H1 (cell line): ENCODE results near the gene CDC42BPB. TPM values are rescaled to one million over a fixed set of nuclear protein-coding genes. Genes with fewer than 3 reads are reported as not detected.

Experiments
- CTCF ChIA-PET: fragments of 300-600 bp; sonication (Branson Sonifier 250); formaldehyde crosslinking; loops from one replicate; lab custom pipeline; 2021; ENCODE audit not compliant: partially characterized antibody; lab: Charles Lee
- POLR2A ChIA-PET: fragments of 300-600 bp; sonication (Branson Sonifier 250); formaldehyde crosslinking; loops from one replicate; lab custom pipeline; 2021; ENCODE audit warnings: inconsistent platforms; ENCODE audit not compliant: partially characterized antibody; lab: Charles Lee
- DNase-seq, 2 experiments: peaks; one replicate each; pipeline versions ENCODE4 v3.0.0 to v3.0.0-alpha.2; 2010 to 2022; ENCODE audit warnings: low spot score in 2 of 2, low read depth in 1 of 2, mixed read lengths in 1 of 2
- FAIRE-seq: peaks from 2 replicates; lab custom pipeline; 2011; peaks lifted over from hg19 to GRCh38; lab: Jason Lieb, UNC
- H2AFZ ChIP-seq: 2 replicates; pipeline ENCODE4 v1.8.1; 2012; ENCODE audit warnings: low read length, inconsistent platforms
- H2AK5ac ChIP-seq: 2 replicates; pipeline ENCODE4 v1.6.1; 2013; ENCODE audit warnings: low read depth, low read length
- H2BK120ac ChIP-seq: replicated peaks from 2 replicates; pipeline ENCODE3; 2013; ENCODE audit warnings: low read depth, low read length, inconsistent platforms
- H2BK12ac ChIP-seq: 2 replicates; pipeline ENCODE4 v1.6.1; 2013; ENCODE audit warnings: low read depth, low read length
- H2BK15ac ChIP-seq: 2 replicates; pipeline ENCODE4 v1.6.1; 2013; ENCODE audit warnings: low read length
- H2BK20ac ChIP-seq: 2 replicates; pipeline ENCODE4 v1.6.1; 2013; ENCODE audit warnings: low read length
- H2BK5ac ChIP-seq: 2 replicates; pipeline ENCODE4 v1.6.1; 2013; ENCODE audit warnings: low read depth, low read length
- H3K14ac ChIP-seq: 2 replicates; pipeline ENCODE4 v1.6.1; 2013; ENCODE audit warnings: inconsistent platforms; ENCODE audit not compliant: insufficient read length
- H3K18ac ChIP-seq: 2 replicates; pipeline ENCODE4 v1.6.1; 2013; ENCODE audit warnings: low read length; ENCODE audit errors: extremely low read depth
- H3K23ac ChIP-seq: 2 replicates; pipeline ENCODE4 v1.6.1; 2013; ENCODE audit warnings: inconsistent platforms; ENCODE audit not compliant: insufficient read length
- H3K23me2 ChIP-seq: 2 replicates; pipeline ENCODE4 v1.6.1; 2013; ENCODE audit warnings: low read depth, low read length
- H3K27ac ChIP-seq: 2 replicates; pipeline ENCODE4 v1.6.1; 2011; ENCODE audit warnings: low read depth, low read length, inconsistent platforms
- H3K27me3 ChIP-seq, 4 experiments: replicated peaks in 1 of 4; 1 replicate in 1 of 4; 2 replicates in 3 of 4; pipeline versions ENCODE4 v1.6.1 to v1.8.1; 2011 to 2013; ENCODE audit warnings: low read length in 3 of 4, mild to moderate bottlenecking in 3 of 4, inconsistent platforms in 2 of 4, mixed read lengths in 2 of 4, moderate library complexity in 1 of 4; ENCODE audit not compliant: control insufficient read depth in 3 of 4, insufficient read depth in 3 of 4; ENCODE audit errors: extremely low read depth in 1 of 4
- H3K36me3 ChIP-seq, 4 experiments: 2 replicates each; pipeline versions ENCODE4 v1.6.1 to v1.8.1; 2011 to 2013; ENCODE audit warnings: mild to moderate bottlenecking in 4 of 4, low read length in 3 of 4, moderate library complexity in 2 of 4, control low read depth in 1 of 4, inconsistent platforms in 1 of 4; ENCODE audit not compliant: insufficient read depth in 4 of 4, control insufficient read depth in 2 of 4
- H3K4ac ChIP-seq: replicated peaks from 2 replicates; pipeline ENCODE3; 2013; ENCODE audit warnings: low read length, low read depth, mixed read lengths, inconsistent platforms; ENCODE audit not compliant: insufficient read length
- H3K4me1 ChIP-seq, 4 experiments: replicated peaks in 1 of 4; 1 replicate in 1 of 4; 2 replicates in 3 of 4; pipeline versions ENCODE4 v1.6.1 to v1.8.1; 2011 to 2013; ENCODE audit warnings: low read length in 3 of 4, inconsistent platforms in 2 of 4, mixed read lengths in 1 of 4; ENCODE audit not compliant: insufficient read depth in 4 of 4, control insufficient read depth in 3 of 4
- H3K4me2 ChIP-seq, 2 experiments: 2 replicates each; pipeline versions ENCODE4 v1.6.1 to v1.8.1; 2011 to 2013; ENCODE audit warnings: low read depth in 2 of 2, low read length in 2 of 2, control low read depth in 1 of 2, inconsistent platforms in 1 of 2, mild to moderate bottlenecking in 1 of 2; ENCODE audit not compliant: insufficient read depth in 1 of 2
- H3K4me3 ChIP-seq, 4 experiments: fragments of 200-600, 300-600 bp in 1 of 4; sonication (generic), shearing (Covaris generic), sonication (Bioruptor Twin) in 1 of 4; 2 replicates each; pipeline versions ENCODE4 v1.5.1 to v1.8.1; 2011 to 2016; ENCODE audit warnings: low read length in 4 of 4, low read depth in 3 of 4, control low read depth in 2 of 4, inconsistent platforms in 2 of 4, mild to moderate bottlenecking in 2 of 4, mixed read lengths in 1 of 4, moderate library complexity in 1 of 4; ENCODE audit not compliant: insufficient read depth in 2 of 4; ENCODE audit errors: extremely low read depth in 1 of 4
- H3K56ac ChIP-seq: replicated peaks from 2 replicates; pipeline ENCODE3; 2013; ENCODE audit warnings: low read depth, mild to moderate bottlenecking, mixed read lengths, low read length, inconsistent platforms; ENCODE audit not compliant: insufficient read length
- H3K79me1 ChIP-seq: 2 replicates; pipeline ENCODE4 v1.6.1; 2013; ENCODE audit warnings: low read depth, low read length, control low read depth
- H3K79me2 ChIP-seq, 2 experiments: 2 replicates each; pipeline versions ENCODE4 v1.6.1 to v1.8.1; 2012 to 2013; ENCODE audit warnings: low read length in 2 of 2, mild to moderate bottlenecking in 2 of 2, inconsistent platforms in 1 of 2; ENCODE audit not compliant: insufficient read depth in 2 of 2, control insufficient read depth in 1 of 2
- H3K9ac ChIP-seq, 4 experiments: replicated peaks in 1 of 4; 1 replicate in 1 of 4; 2 replicates in 3 of 4; pipeline versions ENCODE4 v1.6.1 to v1.8.1; 2011 to 2013; ENCODE audit warnings: low read depth in 3 of 4, low read length in 3 of 4, control low read depth in 2 of 4, mild to moderate bottlenecking in 2 of 4, moderate library complexity in 2 of 4, inconsistent platforms in 1 of 4; ENCODE audit errors: extremely low read depth in 1 of 4
- H3K9me3 ChIP-seq, 2 experiments: 2 replicates each; pipeline versions ENCODE4 v1.6.1 to v1.8.1; 2012 to 2013; ENCODE audit warnings: mild to moderate bottlenecking in 2 of 2, moderate library complexity in 2 of 2, control low read depth in 1 of 2, inconsistent platforms in 1 of 2, low read depth in 1 of 2, low read length in 1 of 2, mixed read lengths in 1 of 2; ENCODE audit not compliant: insufficient read depth in 2 of 2
- H4K20me1 ChIP-seq, 2 experiments: replicated peaks in 1 of 2; 2 replicates each; pipeline versions ENCODE3 to v1.8.1; 2011 to 2013; ENCODE audit warnings: inconsistent platforms in 2 of 2, low read length in 2 of 2, mild to moderate bottlenecking in 1 of 2; ENCODE audit not compliant: insufficient read depth in 2 of 2, control insufficient read depth in 1 of 2
- H4K5ac ChIP-seq: 2 replicates; pipeline ENCODE4 v1.6.1; 2013; ENCODE audit warnings: low read length, low read depth, mixed read lengths, inconsistent platforms; ENCODE audit not compliant: insufficient read length
- H4K8ac ChIP-seq: 2 replicates; pipeline ENCODE4 v1.8.0; 2013; ENCODE audit warnings: mild to moderate bottlenecking, moderate library complexity, low read length, inconsistent platforms; ENCODE audit not compliant: insufficient read depth; ENCODE audit errors: extremely low read depth
- H4K91ac ChIP-seq: replicated peaks from 2 replicates; pipeline ENCODE3; 2013; ENCODE audit warnings: low read length, mixed read lengths, inconsistent platforms; ENCODE audit not compliant: insufficient read length
- CREB1 ChIP-seq: IDR thresholded peaks from 2 replicates; pipeline ENCODE4 v1.6.1; 2012; ENCODE audit warnings: inconsistent platforms
- EZH2 ChIP-seq: fragments of 200-600 bp; sonication (generic); IDR thresholded peaks from 2 replicates; pipeline ENCODE4 v1.7.1; 2012; ENCODE audit warnings: low read depth, mild to moderate bottlenecking, moderate library complexity, low read length, inconsistent platforms; ENCODE audit not compliant: severe bottlenecking
- KDM1A ChIP-seq: fragments of 200-600, 300-600 bp; sonication (generic); IDR thresholded peaks from 2 replicates; pipeline ENCODE4 v1.7.1; 2016; ENCODE audit warnings: mild to moderate bottlenecking, low read length, borderline replicate concordance
- MAFK ChIP-seq: IDR thresholded peaks from 2 replicates; pipeline ENCODE4 v1.6.1; 2012; ENCODE audit warnings: low read depth, mild to moderate bottlenecking, improper control_type of control experiment, low read length
- MAX ChIP-seq: IDR thresholded peaks from 2 replicates; pipeline ENCODE4 v1.6.1; 2012; ENCODE audit warnings: inconsistent platforms
- NANOG ChIP-seq: IDR thresholded peaks from 2 replicates; pipeline ENCODE4 v1.6.1; 2011; ENCODE audit warnings: low read length, low read depth, mild to moderate bottlenecking, inconsistent platforms; ENCODE audit not compliant: insufficient read depth, poor library complexity, severe bottlenecking
- PHF8 ChIP-seq: fragments of 200-600 bp; sonication (generic); conservative IDR thresholded peaks from 2 replicates; pipeline ENCODE4 v1.7.1; 2012; ENCODE audit warnings: low read depth, mild to moderate bottlenecking, inconsistent platforms, low read length, moderate library complexity
- TCF12 ChIP-seq: IDR thresholded peaks from 2 replicates; pipeline ENCODE4 v1.6.1; 2011; ENCODE audit warnings: low read depth, mild to moderate bottlenecking, low read length
- USF2 ChIP-seq: IDR thresholded peaks from 2 replicates; pipeline ENCODE4 v1.6.1; 2011; ENCODE audit warnings: low read length, improper control_type of control experiment
- WGBS, 2 experiments: shearing (Covaris generic) in 1 of 2; methylation state at CpG; one replicate each; pipeline versions ENCODE4 v1.1.6 to v1.1.7; 2013 to 2015; ENCODE audit warnings: low lambda C conversion rate in 2 of 2, mixed read lengths in 2 of 2, inconsistent platforms in 1 of 2, low coverage in 1 of 2, missing lambda C conversion rate in 1 of 2; ENCODE audit not compliant: insufficient replicate concordance in 2 of 2, insufficient coverage in 1 of 2, insufficient read length in 1 of 2; ENCODE audit errors: extremely low coverage in 1 of 2, missing lambda C conversion rate in 1 of 2; 5-methylcytosine and 5-hydroxymethylcytosine counted together
- polyA plus RNA-seq, 7 experiments: library from polyadenylated mRNA; depleted of rRNA in 3 of 7; stranded (reverse) in 5 of 7; unstranded in 2 of 7; fragments of >200 nt in 5 of 7; fragments of 200-250 nt in 2 of 7; gene quantifications; 1 replicate in 5 of 7; 2 replicates in 1 of 7; 4 replicates in 1 of 7; pipeline versions ENCODE4 v1.2.1 to v1.2.3, GENCODE V29; 2011 to 2013; ENCODE audit warnings: missing spikeins in 2 of 7, mixed read lengths in 2 of 7
- total RNA-seq: library from RNA; stranded (reverse); fragmentation: NEBNext Ultra II Directional; extraction: Animal tissue kit (Norgen Biotek cat#: 25700); gene quantifications from 2 replicates; pipeline ENCODE4 v1.2.1, GENCODE V29; 2021

The CDC42BPB gene
- total and polyA plus RNA-seq, 2 of the 8 experiments (the other 6 are each of a cell fraction or from before 2014, with no cell fraction given) = 51.2 to 88.2 TPM

GRCh38 chr14:103008768-103009357 lies 48.5 kb downstream of the CDC42BPB start:
- Histone ChIP-seq H3K4me3 (no peak overlapping the region), H3K4ac (no peak overlapping the region), H3K14ac (no peak overlapping the region), H2AK5ac (no peak overlapping the region), H3K18ac (no peak overlapping the region), H2AFZ (no peak overlapping the region), H2BK5ac (no peak overlapping the region), H2BK15ac (no peak overlapping the region), H3K79me1 (peaks cover 15% of the 10 kb centered on the region), H4K8ac (no peak overlapping the region), H2BK12ac (no peak overlapping the region), H3K4me1 (no peaks in the 10 kb centered on the region), H3K56ac (no peak overlapping the region), H4K91ac (no peak overlapping the region), H2BK20ac (no peak overlapping the region), H3K79me2 (peaks cover 0 to 19% of the 10 kb centered on the region in 2 experiments; a peak in 2 of 4 replicates), H4K5ac (no peak overlapping the region), H2BK120ac (no peak overlapping the region), H3K9me3 (no peaks in the 10 kb centered on the region), H3K23me2 (no peaks in the 10 kb centered on the region), H3K27me3 (no peaks in the 10 kb centered on the region), H3K23ac (no peak overlapping the region), H4K20me1 (peaks cover 6 to 14% of the 10 kb centered on the region in 2 experiments), H3K9ac (no peak overlapping the region), H3K27ac (no peak overlapping the region), H3K4me2 (no peak overlapping the region), H3K36me3 (peaks cover 0 to 9% (median 1%) of the 10 kb centered on the region in 4 experiments; a peak in 2 of 8 replicates)
- no peak for DNase-seq
- TF ChIP-seq MAFK = no peak
- no peak for TF ChIP-seq CREB1
- TF ChIP-seq PHF8 = no peak
- no peak for TF ChIP-seq USF2
- TF ChIP-seq EZH2 = no peak
- no peak for TF ChIP-seq TCF12
- no peak for TF ChIP-seq NANOG
- TF ChIP-seq MAX = no peak
- no peak for TF ChIP-seq KDM1A
- ChIA-PET CTCF (interaction anchor here (1.1 to 1.3 kb wide), 2 partner anchors 12 to 25 kb away, joined by 3 read pairs; no protein-coding TSS in a partner anchor), POLR2A (no interaction called here)
- FAIRE-seq = no peak
- 90% methylated on average over 15 of the region's 15 CpGs; no CpG with 5 or more reads in 1 of the 2 experiments for WGBS, 2 experiments
